ENCODE data around the gene SMURF2. TPM values are rescaled to one million over a fixed set of nuclear protein-coding genes. Genes with fewer than 3 reads are reported as not detected.

Gene SMURF2
- total and polyA plus RNA-seq, 10 of the 15 experiments (the other 5 are each of a cell fraction or from before 2014, with no cell fraction given): 2.8 to 13.4 (median 7.5) TPM

GRCh38 chr17:64508683-64509082 is 153.4 kb downstream of the SMURF2 start (continued):
- TF ChIP-seq TCF3 (IDR thresholded peaks at IDR 0.05; ENCODE audit: borderline replicate concordance, insufficient read depth, low read depth, low read length): no peak

GRCh38 chr17:64507413-64507782 is 154.7 kb downstream of the SMURF2 start:
- peak; percentile 27 for FAIRE-seq
- DNase-seq (ENCODE audit: low read depth, low spot score): no peak

More at GRCh38 chr17:64507413-64507782, 154.7 kb downstream of the SMURF2 start:
- H3K9ac ChIP-seq (ENCODE audit: control insufficient read depth, insufficient read depth, low read length): peak overlapping the region; percentile 100
- intact Hi-C loops (cut with micrococcal nuclease; ENCODE audit: unreplicated experiment): loop anchor here (2.0 kb wide), 1 partner anchor 141 kb away; no protein-coding TSS in a partner anchor
- no peaks in the 10 kb centered on the region for H3K9me3 ChIP-seq (replicated peaks; ENCODE audit: control insufficient read depth, insufficient read depth, low read length)
- H4K20me1 ChIP-seq (ENCODE audit: control insufficient read depth, insufficient read depth): peaks cover 6% of the 10 kb centered on the region
- H3K27me3 ChIP-seq (replicated peaks in 1 of 2; ENCODE audit: control insufficient read depth in 2 of 2, insufficient read depth in 2 of 2, low read length in 1 of 2): no peaks in the 10 kb centered on the region
- H3K4me2 ChIP-seq (ENCODE audit: control insufficient read depth, insufficient read depth): peak overlapping the region; percentile 61
- ATAC-seq: peak; percentile 46
- peaks cover 66% of the 10 kb centered on the region for H3K79me2 ChIP-seq (ENCODE audit: control insufficient read depth, insufficient read depth, low read length)
- SMC1A ChIA-PET (ENCODE audit: uncharacterized antibody, unreplicated experiment): interaction anchor here (0.9 to 2.1 kb wide), 10 partner anchors 8 to 196 kb away, joined by 3 to 11 read pairs (median 4); no protein-coding TSS in a partner anchor
- WGBS (ENCODE audit: insufficient coverage, insufficient replicate concordance, low lambda C conversion rate, missing lambda C conversion rate): 1% methylated on average over 13 of the region's 13 CpGs
- in situ Hi-C loops (cut with MboI): loop anchor here (10.0 kb wide), 2 partner anchors 137 to 663 kb away; partner anchors contain the start of gene SMARCD2
- TF ChIP-seq NFYB (IDR thresholded peaks at IDR 0.05; ENCODE audit: insufficient read depth, low read depth, low read length): no peak
- peak; percentile 46 to 68 (median 62) for TF ChIP-seq CTCF (IDR thresholded peaks at IDR 0.05 in 2 of 3, conservative IDR thresholded peaks at IDR 0.05 in 1 of 3; ENCODE audit: control insufficient read depth in 2 of 3, extremely low read depth in 1 of 3, insufficient read depth in 1 of 3, low read depth in 3 of 3, low read length in 3 of 3)
- peak; percentile 87; the same call in 1 of the 2 replicates for TF ChIP-seq MXI1 (IDR thresholded peaks at IDR 0.05; ENCODE audit: low read depth, low read length)
- TF ChIP-seq FOXK2 (IDR thresholded peaks at IDR 0.05): no peak
- no peak for TF ChIP-seq EED (IDR thresholded peaks at IDR 0.05; ENCODE audit: low read depth)
- TF ChIP-seq SMC3 (IDR thresholded peaks at IDR 0.05; ENCODE audit: borderline replicate concordance, low read length): peak; percentile 27; the same call in 1 of the 2 replicates
- TF ChIP-seq RAD21 (IDR thresholded peaks at IDR 0.05; ENCODE audit: insufficient read depth, low read depth, low read length): peak; percentile 38
- TF ChIP-seq NKRF (conservative IDR thresholded peaks at IDR 0.05): peak; percentile 65
- TF ChIP-seq SIN3A (IDR thresholded peaks at IDR 0.05; ENCODE audit: low read depth, low read length): peak; percentile 30; the same call in 1 of the 2 replicates
- CTCF ChIA-PET: interaction anchor here (0.6 to 6.8 kb wide), 8 partner anchors 9 to 217 kb away, joined by 3 to 89 read pairs (median 6); partner anchors contain the start of gene POLG2
- peak overlapping the region; percentile 100 for H3K4me3 ChIP-seq
- RAD21 ChIA-PET (ENCODE audit: unreplicated experiment): interaction anchor here (0.7 to 2.6 kb wide), 6 partner anchors 9 to 885 kb away, joined by 3 to 11 read pairs (median 6); partner anchors contain the start of genes MAP3K3 and POLG2
- POLR2A ChIA-PET: interaction anchor here (0.9 to 3.0 kb wide), 8 partner anchors 8 to 765 kb away, joined by 3 to 64 read pairs (median 4); partner anchors contain the start of gene POLG2
- BruUV-seq (replicated peaks): no TSS peak
- H3K36me3 ChIP-seq (ENCODE audit: control insufficient read depth in 2 of 2, insufficient read depth in 2 of 2, low read length in 1 of 2): peaks cover 2 to 24% of the 10 kb centered on the region in 2 experiments
- H3K4me1 ChIP-seq (ENCODE audit: control insufficient read depth, insufficient read depth, low read length): peaks cover 4% of the 10 kb centered on the region; the same call in 1 of the 2 replicates
- H3K27ac ChIP-seq (ENCODE audit: control insufficient read depth, insufficient read depth): peak overlapping the region; percentile 100
- peak overlapping the region; percentile 86 for H2AFZ ChIP-seq (ENCODE audit: control insufficient read depth, low read depth, low read length)
